Ishikawa (cell line): Measurements from ENCODE around the gene KCNG1.

ENCODE experiments used
- CEBPB ChIP-seq: IDR thresholded peaks from 2 replicates; pipeline ENCODE4 v1.6.1; 2012
- CREB1 ChIP-seq: IDR thresholded peaks from 2 replicates; pipeline ENCODE4 v1.6.1; 2012; ENCODE audit warnings: low read depth
- EGR1 ChIP-seq: IDR thresholded peaks from 2 replicates; pipeline ENCODE4 v1.6.1; 2012
- EP300 ChIP-seq: IDR thresholded peaks from 2 replicates; pipeline ENCODE4 v1.6.1; 2012; ENCODE audit warnings: borderline replicate concordance
- FOXM1 ChIP-seq: IDR thresholded peaks from 2 replicates; pipeline ENCODE4 v1.6.1; 2012; ENCODE audit warnings: low read depth, borderline replicate concordance
- NFIC ChIP-seq: IDR thresholded peaks from 2 replicates; pipeline ENCODE4 v1.6.1; 2012
- RAD21 ChIP-seq: IDR thresholded peaks from 2 replicates; pipeline ENCODE4 v1.6.1; 2012; ENCODE audit warnings: low read depth
- TAF1 ChIP-seq: IDR thresholded peaks from 2 replicates; pipeline ENCODE4 v1.6.1; 2012; ENCODE audit warnings: low read depth, mild to moderate bottlenecking
- TCF12 ChIP-seq: IDR thresholded peaks from 2 replicates; pipeline ENCODE4 v1.6.1; 2012; ENCODE audit warnings: low read depth
- TEAD4 ChIP-seq: IDR thresholded peaks from 2 replicates; pipeline ENCODE4 v1.6.1; 2012
- YY1 ChIP-seq: IDR thresholded peaks from 2 replicates; pipeline ENCODE4 v1.6.1; 2012; ENCODE audit warnings: low read depth
- ZBTB7A ChIP-seq: IDR thresholded peaks from 2 replicates; pipeline ENCODE4 v1.6.1; 2012; ENCODE audit warnings: low read depth
- TF ChIP-seq, protein P1 (sequence below): IDR thresholded peaks from 2 replicates; pipeline ENCODE4 v1.6.1; 2012
- TF ChIP-seq, protein P2 (sequence below): IDR thresholded peaks from 2 replicates; pipeline ENCODE4 v1.6.1; 2012; ENCODE audit warnings: low read depth, mild to moderate bottlenecking

DNA sequence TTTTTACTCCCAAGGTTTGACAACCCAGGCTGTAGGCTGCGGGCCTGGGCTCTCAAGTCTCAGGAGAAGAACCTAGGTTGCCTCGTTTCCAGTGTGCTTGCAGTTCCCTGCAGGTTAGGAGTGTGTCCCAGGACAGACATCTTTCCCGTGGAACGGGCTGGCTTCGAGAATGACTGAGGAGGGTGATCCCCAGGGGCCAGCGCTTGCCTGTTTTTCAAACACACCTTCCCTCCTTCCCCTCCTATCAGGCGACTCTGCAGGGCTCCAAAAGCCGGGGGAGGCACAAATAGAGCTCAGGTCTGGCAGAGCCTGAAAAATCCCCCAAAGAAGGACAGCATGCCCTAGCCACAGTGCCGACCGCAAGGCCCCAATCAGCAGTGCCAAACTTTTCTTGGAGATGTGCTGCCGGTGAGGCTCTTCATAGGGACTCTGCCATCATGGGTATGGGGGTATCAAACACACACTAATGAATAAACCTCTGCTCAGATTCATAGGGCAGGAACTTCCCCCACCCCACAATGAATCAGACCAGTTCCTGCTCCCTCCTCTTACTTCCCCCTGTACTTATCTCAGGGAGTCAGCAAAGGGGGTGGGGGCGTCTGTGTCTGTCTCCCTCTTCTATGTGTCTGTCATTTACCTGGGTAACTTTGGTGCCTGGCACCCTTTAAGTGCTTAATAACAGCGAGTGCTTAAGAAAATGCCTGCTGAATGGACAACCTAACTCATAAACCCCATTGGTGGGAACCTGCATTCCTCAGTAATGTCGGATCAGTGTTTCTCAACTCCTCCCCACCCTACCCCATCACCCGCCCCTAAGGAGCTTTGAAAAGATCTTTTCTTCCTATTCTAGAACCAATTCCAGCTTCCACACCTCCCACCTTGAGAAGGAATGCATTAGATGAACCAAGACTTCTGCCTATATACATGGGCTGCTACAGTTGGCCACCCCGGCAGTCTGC is 1.6 kb downstream of the KCNG1 start:
- TF ChIP-seq TAF1 (no peak), NFIC (no peak), ZBTB7A (no peak), CEBPB (no peak), YY1 (no peak), TEAD4 (no peak), EP300 (no peak), FOXM1 (no peak), RAD21 (no peak), CREB1 (no peak), EGR1 (no peak), TCF12 (no peak)
- TF ChIP-seq, protein P1, sequence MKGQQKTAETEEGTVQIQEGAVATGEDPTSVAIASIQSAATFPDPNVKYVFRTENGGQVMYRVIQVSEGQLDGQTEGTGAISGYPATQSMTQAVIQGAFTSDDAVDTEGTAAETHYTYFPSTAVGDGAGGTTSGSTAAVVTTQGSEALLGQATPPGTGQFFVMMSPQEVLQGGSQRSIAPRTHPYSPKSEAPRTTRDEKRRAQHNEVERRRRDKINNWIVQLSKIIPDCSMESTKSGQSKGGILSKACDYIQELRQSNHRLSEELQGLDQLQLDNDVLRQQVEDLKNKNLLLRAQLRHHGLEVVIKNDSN = no peak
- TF ChIP-seq, protein P2, sequence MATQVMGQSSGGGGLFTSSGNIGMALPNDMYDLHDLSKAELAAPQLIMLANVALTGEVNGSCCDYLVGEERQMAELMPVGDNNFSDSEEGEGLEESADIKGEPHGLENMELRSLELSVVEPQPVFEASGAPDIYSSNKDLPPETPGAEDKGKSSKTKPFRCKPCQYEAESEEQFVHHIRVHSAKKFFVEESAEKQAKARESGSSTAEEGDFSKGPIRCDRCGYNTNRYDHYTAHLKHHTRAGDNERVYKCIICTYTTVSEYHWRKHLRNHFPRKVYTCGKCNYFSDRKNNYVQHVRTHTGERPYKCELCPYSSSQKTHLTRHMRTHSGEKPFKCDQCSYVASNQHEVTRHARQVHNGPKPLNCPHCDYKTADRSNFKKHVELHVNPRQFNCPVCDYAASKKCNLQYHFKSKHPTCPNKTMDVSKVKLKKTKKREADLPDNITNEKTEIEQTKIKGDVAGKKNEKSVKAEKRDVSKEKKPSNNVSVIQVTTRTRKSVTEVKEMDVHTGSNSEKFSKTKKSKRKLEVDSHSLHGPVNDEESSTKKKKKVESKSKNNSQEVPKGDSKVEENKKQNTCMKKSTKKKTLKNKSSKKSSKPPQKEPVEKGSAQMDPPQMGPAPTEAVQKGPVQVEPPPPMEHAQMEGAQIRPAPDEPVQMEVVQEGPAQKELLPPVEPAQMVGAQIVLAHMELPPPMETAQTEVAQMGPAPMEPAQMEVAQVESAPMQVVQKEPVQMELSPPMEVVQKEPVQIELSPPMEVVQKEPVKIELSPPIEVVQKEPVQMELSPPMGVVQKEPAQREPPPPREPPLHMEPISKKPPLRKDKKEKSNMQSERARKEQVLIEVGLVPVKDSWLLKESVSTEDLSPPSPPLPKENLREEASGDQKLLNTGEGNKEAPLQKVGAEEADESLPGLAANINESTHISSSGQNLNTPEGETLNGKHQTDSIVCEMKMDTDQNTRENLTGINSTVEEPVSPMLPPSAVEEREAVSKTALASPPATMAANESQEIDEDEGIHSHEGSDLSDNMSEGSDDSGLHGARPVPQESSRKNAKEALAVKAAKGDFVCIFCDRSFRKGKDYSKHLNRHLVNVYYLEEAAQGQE = no peak
